Left kidney (tissue), 8 donors: ENCODE measurements around the gene HGD. TPM values are rescaled to one million over a fixed set of nuclear protein-coding genes. Genes with fewer than 3 reads are reported as not detected.
"Not testable (repeated sequence)": the region's sequence is repeated elsewhere in the genome, so short reads cannot be mapped to it uniquely, and the experiment has no call there.

ENCODE experiments used
- DNase-seq: peaks from one replicate; pipeline ENCODE4 v3.0.0-alpha.2; 2013
- long read RNA-seq, 8 donors: transcript quantifications; one replicate each; lab custom pipeline, GENCODE V29; 2026
- polyA plus RNA-seq: library from polyadenylated mRNA; unstranded; fragments of 120-200 nt; gene quantifications from one replicate; pipeline ENCODE4 v1.2.1, GENCODE V29; 2013; ENCODE audit not compliant: insufficient read length

The HGD gene
- polyA plus RNA-seq: 97.3 TPM
- long read RNA-seq, donor 1, transcript HGD-201 (14 exons, 2,005 nt): major isoform, 12 of 14 reads
- long read RNA-seq, donor 1, partial matches to known transcripts: 0 of 14 reads
- long read RNA-seq, donor 1, other reads (novel, unspliced or antisense): 0 of 14 reads
- long read RNA-seq, donor 2, transcript HGD-201 (14 exons, 2,005 nt): major isoform, 6 of 6 reads
- long read RNA-seq, donor 2, partial matches to known transcripts: 0 of 6 reads
- long read RNA-seq, donor 2, other reads (novel, unspliced or antisense): 0 of 6 reads
- long read RNA-seq, donor 3, transcript HGD-201 (14 exons, 2,005 nt): major isoform, 9 of 9 reads
- long read RNA-seq, donor 3, partial matches to known transcripts: 0 of 9 reads
- long read RNA-seq, donor 3, other reads (novel, unspliced or antisense): 0 of 9 reads
- long read RNA-seq, donor 4: 0 reads
- long read RNA-seq, donor 5, transcript HGD-201 (14 exons, 2,005 nt): major isoform, 19 of 29 reads
- long read RNA-seq, donor 5, partial matches to known transcripts: 0 of 29 reads
- long read RNA-seq, donor 5, other reads (novel, unspliced or antisense): 6 of 29 reads
- long read RNA-seq, donor 6, transcript HGD-201 (14 exons, 2,005 nt): major isoform, 10 of 19 reads
- long read RNA-seq, donor 6, partial matches to known transcripts: 7 of 19 reads
- long read RNA-seq, donor 6, other reads (novel, unspliced or antisense): 0 of 19 reads
- long read RNA-seq, donor 7, transcript HGD-201 (14 exons, 2,005 nt): major isoform, 12 of 13 reads
- long read RNA-seq, donor 7, partial matches to known transcripts: 0 of 13 reads
- long read RNA-seq, donor 7, other reads (novel, unspliced or antisense): 0 of 13 reads
- long read RNA-seq, donor 8, partial matches to known transcripts: 0 of 2 reads
- long read RNA-seq, donor 8, other reads (novel, unspliced or antisense): 0 of 2 reads

DNA sequence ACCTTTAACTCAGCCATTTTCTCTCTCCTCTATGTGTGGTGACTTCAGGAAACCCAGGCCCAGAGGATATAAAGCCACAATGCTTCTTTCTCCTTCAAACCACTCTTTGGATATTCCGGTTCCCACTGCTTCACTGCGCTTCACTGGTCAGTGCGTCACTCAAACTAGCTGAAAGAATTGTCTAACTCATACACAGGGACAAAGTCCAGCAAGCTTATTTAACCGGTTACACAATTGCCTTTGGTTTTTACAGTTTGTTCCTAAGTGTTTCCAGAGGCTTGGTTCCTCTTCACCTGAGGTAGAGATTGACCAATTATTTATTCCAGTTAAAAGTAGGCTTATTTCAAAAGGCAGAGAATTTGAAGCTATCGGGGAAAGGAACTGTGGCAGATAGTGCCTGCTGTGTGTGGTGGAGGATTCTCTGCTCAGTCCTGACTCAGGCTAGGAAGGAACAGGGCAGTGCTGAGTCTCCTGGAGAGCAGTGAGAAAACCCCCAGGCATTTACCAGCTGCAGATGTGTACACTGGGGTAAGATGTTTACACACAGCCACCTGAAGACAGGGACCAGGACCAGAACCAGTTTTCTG lies at the start of gene HGD:
HGD (minus strand) TSS at position 145 of the 587 bp plus-strand sequence; CDS start at position 17, 128 bp downstream.
- peak; percentile 49 for DNase-seq

GRCh38 chr3:120730576-120731542 lies 48.8 kb upstream of the HGD start:
- no peak for DNase-seq

- DNase-seq: no peak
Observed at GRCh38 chr3:120726791-120727190, 44.8 kb upstream of the HGD start.

GRCh38 chr3:120719167-120719834 lies 37.3 kb upstream of the HGD start:
- not testable (repeated sequence) for DNase-seq

GRCh38 chr3:120713262-120713661 lies 31.2 kb upstream of the HGD start:
- no peak for DNase-seq

DNA sequence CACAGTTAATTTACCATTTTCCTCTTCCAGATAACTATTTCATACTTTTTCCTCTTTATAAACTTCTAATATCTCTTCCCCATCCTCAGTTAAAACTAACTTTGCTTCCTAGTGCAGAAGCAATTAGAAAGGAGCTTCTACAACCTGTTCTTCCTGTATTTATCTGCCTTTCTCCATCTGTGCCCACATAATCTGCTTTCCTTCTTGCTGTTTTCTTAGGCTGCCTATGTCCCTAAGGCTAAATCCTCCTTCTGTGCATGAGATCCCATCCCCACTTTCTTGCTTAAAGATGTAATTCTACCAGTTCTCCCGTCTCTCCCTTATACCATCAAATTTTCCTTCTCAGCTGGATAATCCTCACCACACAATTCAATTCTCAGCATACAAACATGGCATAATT lies 28.3 kb upstream of the HGD start:
- DNase-seq: no peak

DNA sequence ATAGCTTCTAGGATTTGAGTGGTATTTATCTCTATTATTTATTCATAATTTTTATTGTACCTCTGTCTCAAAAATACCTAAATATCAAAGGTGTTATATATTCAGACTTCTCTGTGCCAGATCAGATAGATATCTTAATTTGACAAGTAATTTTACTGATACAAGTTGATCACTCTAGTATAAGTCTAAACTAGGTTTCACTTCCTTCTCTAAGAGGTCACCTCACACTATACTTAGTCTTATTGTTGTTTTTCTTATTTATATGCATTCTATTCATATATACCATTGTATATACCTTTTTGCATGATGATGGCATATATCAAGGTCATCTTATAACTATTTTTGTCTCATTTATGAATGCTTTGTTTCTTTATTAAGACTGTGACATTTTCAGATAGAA lies 26.4 kb upstream of the HGD start:
- DNase-seq: no peak

- DNase-seq: no peak
Observed at GRCh38 chr3:120706950-120707349, 24.9 kb upstream of the HGD start.

DNA sequence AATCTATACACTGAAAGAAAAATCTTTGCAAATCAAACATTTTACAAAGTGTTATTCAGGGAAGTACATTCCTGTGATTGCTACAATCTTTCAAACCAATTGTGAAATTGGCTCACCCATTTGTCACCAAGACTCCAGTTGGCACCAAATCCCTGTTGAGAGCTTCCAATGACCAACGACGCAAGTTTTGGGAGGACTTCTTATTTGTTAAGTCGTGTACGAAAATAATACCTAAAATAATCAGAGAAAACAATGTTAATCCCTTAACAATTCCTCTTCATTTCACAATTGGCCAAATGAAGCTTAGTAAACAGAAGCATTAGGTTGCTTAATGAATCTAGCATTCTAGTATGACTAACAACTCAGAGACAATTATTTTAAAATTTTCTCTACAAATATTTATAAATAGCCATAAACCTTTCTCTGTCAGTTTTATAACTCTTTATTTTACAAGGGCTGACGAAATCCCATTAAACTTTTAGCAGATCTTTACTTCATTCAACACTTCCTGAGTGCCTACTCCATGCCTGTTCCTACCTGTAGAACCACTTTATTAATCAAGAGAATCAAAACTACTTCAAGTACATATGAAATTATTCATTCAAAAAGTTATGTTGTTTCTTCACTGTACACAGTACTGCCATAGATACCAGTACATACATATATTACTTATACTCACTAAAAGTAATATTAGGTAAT lies 24.0 kb upstream of the HGD start:
- no peak for DNase-seq

GRCh38 chr3:120699333-120699732 lies 17.3 kb upstream of the HGD start:
- no peak for DNase-seq

GRCh38 chr3:120693439-120694171 lies 11.6 kb upstream of the HGD start:
- no peak for DNase-seq

GRCh38 chr3:120689395-120689794 lies 7.4 kb upstream of the HGD start:
- no peak for DNase-seq

- no peak for DNase-seq
Observed at GRCh38 chr3:120688121-120688520, 6.1 kb upstream of the HGD start.

DNA sequence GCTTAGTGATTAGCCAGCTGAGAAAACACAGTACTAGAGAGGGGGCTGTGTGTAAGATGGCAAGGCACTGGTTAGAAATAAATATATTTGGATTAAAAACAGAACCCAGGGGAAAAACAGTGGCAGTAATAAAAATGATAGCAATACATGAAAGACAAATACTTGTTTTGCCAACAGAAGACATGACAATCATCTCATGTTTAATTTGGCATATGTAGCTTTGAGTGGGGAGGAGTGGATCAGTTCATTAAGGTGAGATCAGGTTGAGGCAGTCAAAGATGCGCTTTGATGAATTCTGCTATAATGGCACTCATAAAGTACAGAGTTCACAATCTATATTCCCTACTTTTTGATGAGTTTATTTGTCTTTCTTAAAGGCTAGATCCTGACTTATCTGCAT lies 3.4 kb upstream of the HGD start:
- DNase-seq: no peak

DNA sequence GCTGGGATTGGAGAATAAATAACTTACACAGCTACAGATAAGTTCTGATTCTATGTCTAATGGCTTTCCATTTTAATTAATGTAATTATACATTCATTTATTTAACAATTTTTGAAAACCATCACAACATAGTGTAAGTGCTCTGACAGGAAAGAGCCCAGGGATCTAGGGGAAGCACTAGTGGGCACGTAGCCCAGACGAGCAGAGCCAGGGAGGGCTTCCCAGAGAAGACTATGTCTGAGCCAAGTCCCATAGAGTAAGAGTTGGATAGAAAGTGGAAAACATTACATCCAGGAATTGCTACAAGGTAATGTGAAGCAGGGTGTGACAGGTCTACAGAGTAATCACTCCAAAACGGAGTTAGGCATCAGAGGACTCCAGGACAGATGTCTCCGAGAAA lies 2.9 kb upstream of the HGD start:
- no peak for DNase-seq

DNA sequence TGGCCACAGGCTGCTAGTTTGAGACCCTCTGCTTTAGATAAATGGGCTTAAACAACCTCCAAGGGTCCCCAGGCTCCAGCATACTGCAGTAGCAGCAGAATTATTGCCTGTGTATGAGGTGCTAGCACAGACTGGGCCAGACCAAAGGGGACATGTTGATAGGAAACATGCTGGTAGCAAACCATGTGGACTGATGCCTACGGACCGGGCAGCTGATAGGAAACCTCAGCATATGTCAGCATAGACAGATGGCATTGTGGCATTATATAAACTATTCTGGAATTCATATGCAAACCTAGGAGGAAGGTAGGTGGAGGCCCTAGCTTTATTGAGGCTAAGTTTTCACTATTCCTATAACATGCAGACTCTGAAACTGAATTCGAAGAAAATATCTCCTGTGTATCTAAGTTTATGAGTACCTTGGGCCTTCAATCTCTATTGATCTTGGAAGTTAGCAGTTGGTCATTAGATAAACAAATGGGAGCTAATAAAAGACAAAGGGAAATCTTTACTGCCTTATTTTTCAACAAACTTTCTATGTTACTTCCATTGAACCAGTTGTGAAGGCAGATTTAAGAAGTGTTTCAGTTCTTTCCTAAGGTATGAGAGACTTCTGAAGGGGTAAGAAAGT lies 1.7 kb upstream of the HGD start:
- DNase-seq: no peak

- DNase-seq: no peak
Observed at GRCh38 chr3:120683213-120683612, 1.2 kb upstream of the HGD start.

DNA sequence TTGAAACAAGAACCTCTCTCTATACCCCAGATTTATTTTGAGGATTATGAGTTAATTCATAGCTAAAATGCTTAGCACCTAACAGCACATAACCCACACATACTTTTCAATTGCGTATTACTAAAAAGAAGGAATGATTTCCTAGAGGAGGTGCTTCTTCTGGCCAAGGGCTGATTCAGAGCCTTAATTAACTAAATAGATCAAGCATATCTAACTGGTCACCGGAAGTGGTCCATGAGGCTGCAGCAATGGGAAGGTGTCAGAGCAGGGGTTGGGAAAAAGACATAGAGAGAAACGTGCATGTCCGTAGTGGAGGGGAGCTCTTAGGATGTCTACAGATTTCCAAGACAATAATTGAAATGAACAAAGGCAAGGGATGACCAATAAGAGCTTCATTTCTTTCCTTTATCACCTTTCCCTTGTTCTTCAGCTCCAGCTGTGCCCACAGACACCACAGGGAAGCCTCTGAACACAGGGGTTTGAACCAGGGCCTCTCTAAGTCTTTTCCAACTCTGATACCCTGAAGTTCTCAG lies 467 bp downstream of the HGD start:
- DNase-seq: no peak

DNA sequence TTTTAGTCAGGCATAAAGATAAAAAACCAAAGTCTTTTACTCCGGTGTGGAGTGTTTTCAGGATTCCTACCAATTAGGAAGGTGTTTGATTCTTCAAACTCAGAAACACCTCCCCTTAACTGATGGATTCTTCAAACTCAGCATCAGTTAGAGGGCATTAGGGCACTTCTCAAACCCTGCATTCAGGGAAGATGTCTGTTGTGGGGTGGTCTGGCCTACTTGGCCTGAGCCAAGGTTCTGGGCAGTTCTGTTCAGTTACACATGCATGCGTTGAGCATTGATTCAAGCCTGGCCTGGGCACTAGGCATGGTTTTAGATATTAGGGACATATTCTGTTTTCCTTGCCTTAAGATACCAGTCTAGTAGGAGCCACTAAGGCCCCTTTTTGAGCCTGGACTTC lies 1.0 kb downstream of the HGD start:
- no peak for DNase-seq
